GM06990 (cell line): ENCODE data around the gene NKAPD1.
A peak's percentile ranks its signal among the peaks of the same experiment; 100 is the strongest.
"Not testable (repeated sequence)": the region's sequence is repeated elsewhere in the genome, so short reads cannot be mapped to it uniquely, and the experiment has no call there.

Experiments
- DNase-seq: peaks from one replicate; pipeline ENCODE4 v3.0.0-alpha.2; 2011; ENCODE audit not compliant: insufficient read length; ENCODE audit errors: extremely low read depth
- H3K27me3 ChIP-seq: replicated peaks from 2 replicates; pipeline ENCODE4 v1.6.0; 2011; ENCODE audit warnings: low read length; ENCODE audit not compliant: control insufficient read depth, insufficient read depth
- H3K36me3 ChIP-seq: 2 replicates; pipeline ENCODE4 v1.5.1; 2011; ENCODE audit warnings: low read length; ENCODE audit not compliant: control insufficient read depth, insufficient read depth
- H3K4me3 ChIP-seq: replicated peaks from 2 replicates; pipeline ENCODE4 v1.5.1; 2011; ENCODE audit warnings: low read depth, mild to moderate bottlenecking, control low read depth, low read length
- TF ChIP-seq, protein P1 (sequence below): IDR thresholded peaks from 2 replicates; pipeline ENCODE4 v1.5.1; 2011; ENCODE audit warnings: low read length, control low read depth, mild to moderate bottlenecking, inconsistent platforms; ENCODE audit not compliant: insufficient read depth, poor library complexity, severe bottlenecking

Gene NKAPD1

GRCh38 chr11:112073941-112074811 lies at the start of gene NKAPD1, which contains the start of gene PIH1D2:
NKAPD1 (plus strand) TSS chr11:112074299; CDS start chr11:112075575, 1,276 bp downstream.
PIH1D2 (minus strand) TSS chr11:112074017; CDS start chr11:112073174, 843 bp downstream.
- TF ChIP-seq, protein P1, sequence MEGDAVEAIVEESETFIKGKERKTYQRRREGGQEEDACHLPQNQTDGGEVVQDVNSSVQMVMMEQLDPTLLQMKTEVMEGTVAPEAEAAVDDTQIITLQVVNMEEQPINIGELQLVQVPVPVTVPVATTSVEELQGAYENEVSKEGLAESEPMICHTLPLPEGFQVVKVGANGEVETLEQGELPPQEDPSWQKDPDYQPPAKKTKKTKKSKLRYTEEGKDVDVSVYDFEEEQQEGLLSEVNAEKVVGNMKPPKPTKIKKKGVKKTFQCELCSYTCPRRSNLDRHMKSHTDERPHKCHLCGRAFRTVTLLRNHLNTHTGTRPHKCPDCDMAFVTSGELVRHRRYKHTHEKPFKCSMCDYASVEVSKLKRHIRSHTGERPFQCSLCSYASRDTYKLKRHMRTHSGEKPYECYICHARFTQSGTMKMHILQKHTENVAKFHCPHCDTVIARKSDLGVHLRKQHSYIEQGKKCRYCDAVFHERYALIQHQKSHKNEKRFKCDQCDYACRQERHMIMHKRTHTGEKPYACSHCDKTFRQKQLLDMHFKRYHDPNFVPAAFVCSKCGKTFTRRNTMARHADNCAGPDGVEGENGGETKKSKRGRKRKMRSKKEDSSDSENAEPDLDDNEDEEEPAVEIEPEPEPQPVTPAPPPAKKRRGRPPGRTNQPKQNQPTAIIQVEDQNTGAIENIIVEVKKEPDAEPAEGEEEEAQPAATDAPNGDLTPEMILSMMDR: peak; percentile 2
- Histone ChIP-seq H3K27me3 (no peaks in the 10 kb centered on the region), H3K4me3 (peak within 1 kb of the TSS; percentile 96), H3K36me3 (no peaks in the 10 kb centered on the region; the same call in none of the 2 replicates)
- DNase-seq: peak; percentile 90

GRCh38 chr11:112024773-112025678 lies 49.1 kb upstream of the NKAPD1 start, which contains the start of gene DLAT:
DLAT (plus strand) TSS chr11:112025408; CDS start chr11:112025473, 65 bp downstream.
- H3K36me3 ChIP-seq: peaks cover 6% of the 10 kb centered on the region
- H3K27me3 ChIP-seq: no peaks in the 10 kb centered on the region
- TF ChIP-seq, protein P1: no peak
- H3K4me3 ChIP-seq: peak within 1 kb of the TSS; percentile 88
- DNase-seq: peak; percentile 94

DNA sequence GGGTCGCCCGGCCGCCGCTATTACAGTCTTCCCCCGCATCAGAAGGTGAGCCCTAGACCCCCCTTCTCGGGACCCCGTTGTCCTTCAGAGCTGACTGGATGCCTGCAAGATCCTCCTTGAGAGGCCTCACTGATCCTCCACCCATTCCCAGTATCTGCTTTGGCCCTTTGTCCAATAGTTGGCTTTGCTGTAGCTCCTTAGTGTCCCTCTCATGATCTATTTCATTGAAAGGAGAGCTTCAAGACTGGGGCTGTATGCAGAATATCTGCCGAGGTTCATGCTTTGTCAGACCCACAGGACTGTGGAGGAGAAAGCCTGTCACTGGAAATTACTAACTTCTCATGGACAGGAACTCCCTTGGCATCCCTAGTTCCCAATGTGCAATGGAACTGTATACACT lies 48.4 kb upstream of the NKAPD1 start:
- no peaks in the 10 kb centered on the region for H3K27me3 ChIP-seq
- no peak for DNase-seq
- peaks cover 9% of the 10 kb centered on the region for H3K36me3 ChIP-seq
- TF ChIP-seq, protein P1: no peak
- peak overlapping the region; percentile 88 for H3K4me3 ChIP-seq

DNA sequence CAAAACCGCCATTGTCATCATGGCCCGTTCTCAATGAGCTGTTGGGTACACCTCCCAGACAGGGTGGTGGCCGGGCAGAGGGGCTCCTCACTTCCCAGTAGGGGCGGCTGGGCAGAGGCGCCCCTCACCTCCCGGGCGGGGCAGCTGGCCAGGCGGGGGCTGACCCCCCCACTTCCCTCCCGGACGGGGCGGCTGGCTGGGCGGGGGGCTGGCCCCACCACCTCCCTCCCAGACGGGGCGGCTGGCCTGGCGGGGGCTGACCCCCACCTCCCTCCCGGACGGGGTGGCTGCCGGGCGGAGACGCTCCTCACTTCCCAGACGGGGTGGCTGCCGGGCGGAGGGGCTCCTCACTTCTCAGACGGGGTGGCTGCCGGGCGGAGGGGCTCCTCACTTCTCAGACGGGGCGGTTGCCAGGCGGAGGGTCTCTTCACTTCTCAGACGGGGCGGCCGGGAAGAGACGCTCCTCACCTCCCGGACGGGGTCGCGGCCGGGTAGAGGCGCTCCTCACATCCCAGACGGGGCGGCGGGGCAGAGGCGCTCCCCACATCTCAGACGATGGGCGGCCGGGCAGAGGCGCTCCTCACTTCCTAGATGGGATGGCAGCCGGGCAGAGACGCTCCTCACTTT lies 47.2 kb upstream of the NKAPD1 start:
- not testable (repeated sequence) for H3K27me3 ChIP-seq, DNase-seq, H3K4me3 ChIP-seq
- peaks cover 11% of the 10 kb centered on the region for H3K36me3 ChIP-seq

DNA sequence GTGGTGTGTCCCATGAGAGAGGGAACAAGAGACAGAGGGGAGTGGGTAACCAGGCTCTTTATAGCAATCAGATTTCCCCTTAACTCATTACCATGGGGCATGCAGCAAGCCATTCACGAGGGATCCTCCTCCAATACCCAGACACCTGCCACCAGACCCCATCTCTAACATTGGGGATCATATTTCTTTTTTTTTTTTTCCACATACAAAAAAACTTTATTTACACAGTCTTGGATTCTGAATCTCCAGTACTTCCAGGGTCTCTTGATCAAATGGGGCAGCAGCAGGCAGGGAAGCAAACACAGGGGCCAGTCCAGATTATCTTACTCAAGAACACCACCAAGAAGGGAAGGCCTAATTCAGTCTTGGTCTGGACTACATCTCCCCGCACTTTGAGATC lies 44.6 kb upstream of the NKAPD1 start:
- Histone ChIP-seq H3K4me3 (no peak overlapping the region), H3K36me3 (peaks cover 14% of the 10 kb centered on the region), H3K27me3 (no peaks in the 10 kb centered on the region)
- TF ChIP-seq, protein P1: no peak
- no peak for DNase-seq
